GM18858 (cell line): ENCODE measurements around the gene PRDM12.

Experiments used
- ATAC-seq: cut with Tn5 transposase; IDR thresholded peaks from one replicate; pipeline ENCODE4 v1.9.1; 2021; ENCODE audit not compliant: unreplicated experiment

Gene PRDM12

GRCh38 chr9:130635721-130636647, 28.4 kb upstream of the PRDM12 start:
- no peak for ATAC-seq

- no peak for ATAC-seq
Observed at GRCh38 chr9:130636648-130637020, 27.8 kb upstream of the PRDM12 start.

- ATAC-seq, result no peak
Observed at GRCh38 chr9:130638284-130639123, 25.9 kb upstream of the PRDM12 start.

GRCh38 chr9:130639124-130639765, 25.1 kb upstream of the PRDM12 start:
- no peak for ATAC-seq

GRCh38 chr9:130639866-130640555, 24.4 kb upstream of the PRDM12 start:
- ATAC-seq, result no peak

- ATAC-seq, result no peak
Observed at GRCh38 chr9:130640681-130641080, 23.7 kb upstream of the PRDM12 start.

GRCh38 chr9:130642926-130643325, 21.5 kb upstream of the PRDM12 start:
- ATAC-seq, result no peak

- ATAC-seq, result no peak
Observed at GRCh38 chr9:130651221-130651620, 13.2 kb upstream of the PRDM12 start.

- ATAC-seq, result no peak
Observed at GRCh38 chr9:130651752-130652151, 12.6 kb upstream of the PRDM12 start.

GRCh38 chr9:130654879-130655278, 9.5 kb upstream of the PRDM12 start:
- ATAC-seq, result no peak

- no peak for ATAC-seq
Observed at GRCh38 chr9:130658893-130659698, 5.3 kb upstream of the PRDM12 start.

GRCh38 chr9:130659699-130660248, 4.6 kb upstream of the PRDM12 start:
- no peak for ATAC-seq

- no peak for ATAC-seq
Observed at GRCh38 chr9:130660326-130660682, 4.1 kb upstream of the PRDM12 start.

- no peak for ATAC-seq
Observed at GRCh38 chr9:130660683-130661450, 3.5 kb upstream of the PRDM12 start.

- ATAC-seq, result no peak
Observed at GRCh38 chr9:130661451-130662098, 2.8 kb upstream of the PRDM12 start.

GRCh38 chr9:130662099-130662969, 2.1 kb upstream of the PRDM12 start:
- ATAC-seq, result no peak

- no peak for ATAC-seq
Observed at GRCh38 chr9:130662970-130663257, 1.5 kb upstream of the PRDM12 start.
